ENCODE data around the gene DKK2.

DNA sequence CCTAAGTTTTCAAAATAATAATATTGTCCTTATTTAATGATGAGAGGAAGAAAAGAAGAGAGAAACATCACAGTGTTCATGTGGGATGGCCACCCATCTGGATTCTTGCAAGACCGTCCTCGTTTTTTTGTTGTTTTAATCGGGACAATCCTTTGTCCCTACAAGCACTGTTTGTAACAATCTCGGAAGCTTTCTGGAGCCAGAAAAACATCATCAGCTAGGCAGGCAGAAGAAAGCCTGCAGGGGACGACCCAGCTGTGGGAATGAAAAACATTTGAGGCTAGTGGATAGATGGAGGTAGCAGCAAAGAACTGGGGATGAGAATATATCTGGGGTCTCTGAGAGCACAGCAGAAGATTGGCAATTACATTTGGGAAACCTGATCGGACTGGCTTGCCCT, 105.6 kb downstream of the DKK2 start:
- TF ChIP-seq EP300 (IDR thresholded peaks at IDR 0.05; ENCODE audit: borderline replicate concordance) (no peak), NFIC (IDR thresholded peaks at IDR 0.05) (no peak), RAD21 (IDR thresholded peaks at IDR 0.05; ENCODE audit: low read depth) (no peak), CREB1 (IDR thresholded peaks at IDR 0.05; ENCODE audit: low read depth) (no peak), YY1 (IDR thresholded peaks at IDR 0.05; ENCODE audit: low read depth) (no peak), TEAD4 (IDR thresholded peaks at IDR 0.05) (no peak), FOXM1 (IDR thresholded peaks at IDR 0.05; ENCODE audit: borderline replicate concordance, low read depth) (no peak), CEBPB (IDR thresholded peaks at IDR 0.05) (no peak)
- TF ChIP-seq, protein P1, sequence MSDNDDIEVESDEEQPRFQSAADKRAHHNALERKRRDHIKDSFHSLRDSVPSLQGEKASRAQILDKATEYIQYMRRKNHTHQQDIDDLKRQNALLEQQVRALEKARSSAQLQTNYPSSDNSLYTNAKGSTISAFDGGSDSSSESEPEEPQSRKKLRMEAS (IDR thresholded peaks at IDR 0.05) = no peak
- TF ChIP-seq, protein P2, sequence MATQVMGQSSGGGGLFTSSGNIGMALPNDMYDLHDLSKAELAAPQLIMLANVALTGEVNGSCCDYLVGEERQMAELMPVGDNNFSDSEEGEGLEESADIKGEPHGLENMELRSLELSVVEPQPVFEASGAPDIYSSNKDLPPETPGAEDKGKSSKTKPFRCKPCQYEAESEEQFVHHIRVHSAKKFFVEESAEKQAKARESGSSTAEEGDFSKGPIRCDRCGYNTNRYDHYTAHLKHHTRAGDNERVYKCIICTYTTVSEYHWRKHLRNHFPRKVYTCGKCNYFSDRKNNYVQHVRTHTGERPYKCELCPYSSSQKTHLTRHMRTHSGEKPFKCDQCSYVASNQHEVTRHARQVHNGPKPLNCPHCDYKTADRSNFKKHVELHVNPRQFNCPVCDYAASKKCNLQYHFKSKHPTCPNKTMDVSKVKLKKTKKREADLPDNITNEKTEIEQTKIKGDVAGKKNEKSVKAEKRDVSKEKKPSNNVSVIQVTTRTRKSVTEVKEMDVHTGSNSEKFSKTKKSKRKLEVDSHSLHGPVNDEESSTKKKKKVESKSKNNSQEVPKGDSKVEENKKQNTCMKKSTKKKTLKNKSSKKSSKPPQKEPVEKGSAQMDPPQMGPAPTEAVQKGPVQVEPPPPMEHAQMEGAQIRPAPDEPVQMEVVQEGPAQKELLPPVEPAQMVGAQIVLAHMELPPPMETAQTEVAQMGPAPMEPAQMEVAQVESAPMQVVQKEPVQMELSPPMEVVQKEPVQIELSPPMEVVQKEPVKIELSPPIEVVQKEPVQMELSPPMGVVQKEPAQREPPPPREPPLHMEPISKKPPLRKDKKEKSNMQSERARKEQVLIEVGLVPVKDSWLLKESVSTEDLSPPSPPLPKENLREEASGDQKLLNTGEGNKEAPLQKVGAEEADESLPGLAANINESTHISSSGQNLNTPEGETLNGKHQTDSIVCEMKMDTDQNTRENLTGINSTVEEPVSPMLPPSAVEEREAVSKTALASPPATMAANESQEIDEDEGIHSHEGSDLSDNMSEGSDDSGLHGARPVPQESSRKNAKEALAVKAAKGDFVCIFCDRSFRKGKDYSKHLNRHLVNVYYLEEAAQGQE (IDR thresholded peaks at IDR 0.05; ENCODE audit: low read depth) = no peak

Data from Ishikawa (cell line).